Renal cortex interstitium (tissue), 11 donors: ENCODE results near the gene PI4KA. TPM values are rescaled to one million over a fixed set of nuclear protein-coding genes. Genes with fewer than 3 reads are reported as not detected.
"Not testable (repeated sequence)": the region's sequence is repeated elsewhere in the genome, so short reads cannot be mapped to it uniquely, and the experiment has no call there.

Experiments
- DNase-seq, 11 donors: peaks; one replicate each; pipeline ENCODE4 v3.0.0-alpha.2; 2013; ENCODE audit warnings: low read depth in 9 of 11, low spot score in 4 of 11; ENCODE audit errors: extremely low read depth in 1 of 11
- polyA plus RNA-seq, 3 donors: library from polyadenylated mRNA; unstranded; fragments of 120-200 nt; gene quantifications; one replicate each; pipeline ENCODE4 v1.2.1, GENCODE V29; 2013; ENCODE audit not compliant: insufficient read length in 3 of 3

The PI4KA gene
- polyA plus RNA-seq, 3 donors, result 60.1 to 86.0 (median 75.5) TPM

- DNase-seq, result not testable (repeated sequence)
Observed at GRCh38 chr22:20669884-20670283, 188.7 kb downstream of the PI4KA start.

GRCh38 chr22:20669471-20669870 lies 189.1 kb downstream of the PI4KA start:
- DNase-seq, result not testable (repeated sequence)

- DNase-seq, result not testable (repeated sequence)
Observed at GRCh38 chr22:20668769-20669168, 189.8 kb downstream of the PI4KA start.

GRCh38 chr22:20668226-20668625 lies 190.4 kb downstream of the PI4KA start:
- DNase-seq, result not testable (repeated sequence)

GRCh38 chr22:20667548-20667947 lies 191.1 kb downstream of the PI4KA start:
- not testable (repeated sequence) for DNase-seq

- no peak for DNase-seq
Observed at GRCh38 chr22:20666560-20666959, 192.1 kb downstream of the PI4KA start.

- no peak for DNase-seq
Observed at GRCh38 chr22:20664594-20664959, 194.0 kb downstream of the PI4KA start.

- DNase-seq, result no peak
Observed at GRCh38 chr22:20663941-20664593, 194.5 kb downstream of the PI4KA start.

- DNase-seq, result no peak
Observed at GRCh38 chr22:20663137-20663828, 195.3 kb downstream of the PI4KA start.

GRCh38 chr22:20662524-20663036 lies 196.0 kb downstream of the PI4KA start:
- DNase-seq, result not testable (repeated sequence)

- no peak for DNase-seq
Observed at GRCh38 chr22:20661473-20661872, 197.1 kb downstream of the PI4KA start.

- DNase-seq, result no peak
Observed at GRCh38 chr22:20660441-20661054, 198.1 kb downstream of the PI4KA start.

GRCh38 chr22:20659920-20660319 lies 198.7 kb downstream of the PI4KA start:
- no peak for DNase-seq

GRCh38 chr22:20659258-20659657 lies 199.4 kb downstream of the PI4KA start:
- no peak for DNase-seq

- no peak for DNase-seq
Observed at GRCh38 chr22:20658433-20659222, 200.0 kb downstream of the PI4KA start.

- DNase-seq, result no peak
Observed at GRCh38 chr22:20657963-20658362, 200.6 kb downstream of the PI4KA start.
